ENCODE measurements around the gene SLC6A11.

SLC6A11 gene

DNA sequence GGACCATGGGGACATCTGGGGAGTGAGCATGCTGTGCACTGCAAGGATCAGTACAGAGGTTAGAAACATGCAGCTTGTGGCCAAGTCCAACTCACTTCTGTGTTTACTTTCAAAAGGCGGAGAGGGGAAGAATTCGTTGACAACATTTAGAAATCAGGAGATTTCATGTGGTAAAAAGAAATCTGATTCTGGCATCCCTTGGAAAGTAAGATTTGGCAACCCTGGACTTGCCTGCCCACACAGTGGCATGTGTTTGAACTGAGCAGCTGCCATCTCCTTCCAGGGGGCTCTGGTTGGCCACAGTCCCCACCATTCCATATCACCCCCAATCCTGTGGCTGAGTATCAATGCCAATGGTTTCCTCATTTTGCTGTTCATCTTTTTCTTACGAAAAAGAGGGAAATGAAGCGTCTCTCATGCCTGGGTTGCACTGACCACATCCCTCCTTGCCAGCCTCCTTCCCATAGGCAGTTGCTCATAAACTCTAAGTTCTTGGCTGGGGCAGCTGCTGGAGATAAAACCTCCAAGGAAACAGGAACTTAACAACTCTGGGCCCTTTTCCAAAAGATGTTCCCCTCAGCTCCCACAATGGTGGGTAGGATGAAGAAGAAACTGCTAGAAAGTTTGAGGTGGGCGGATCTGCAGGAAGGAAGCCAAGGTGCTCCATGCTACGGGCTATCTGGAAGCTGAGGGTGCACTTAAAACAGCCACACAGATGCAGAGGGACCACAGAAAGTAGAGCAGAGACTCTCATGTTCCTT lies 29.2 kb downstream of the SLC6A11 start:
- DNase-seq, result no peak

- no peak for DNase-seq
These were observed 30.0 kb downstream of the SLC6A11 start for GRCh38 chr3:10845839-10846656.

GRCh38 chr3:10846657-10846975 lies 30.6 kb downstream of the SLC6A11 start:
- no peak for DNase-seq

GRCh38 chr3:10848261-10848660 lies 32.2 kb downstream of the SLC6A11 start:
- no peak for DNase-seq

GRCh38 chr3:10852066-10852808 lies 36.2 kb downstream of the SLC6A11 start:
- DNase-seq, result no peak

DNA sequence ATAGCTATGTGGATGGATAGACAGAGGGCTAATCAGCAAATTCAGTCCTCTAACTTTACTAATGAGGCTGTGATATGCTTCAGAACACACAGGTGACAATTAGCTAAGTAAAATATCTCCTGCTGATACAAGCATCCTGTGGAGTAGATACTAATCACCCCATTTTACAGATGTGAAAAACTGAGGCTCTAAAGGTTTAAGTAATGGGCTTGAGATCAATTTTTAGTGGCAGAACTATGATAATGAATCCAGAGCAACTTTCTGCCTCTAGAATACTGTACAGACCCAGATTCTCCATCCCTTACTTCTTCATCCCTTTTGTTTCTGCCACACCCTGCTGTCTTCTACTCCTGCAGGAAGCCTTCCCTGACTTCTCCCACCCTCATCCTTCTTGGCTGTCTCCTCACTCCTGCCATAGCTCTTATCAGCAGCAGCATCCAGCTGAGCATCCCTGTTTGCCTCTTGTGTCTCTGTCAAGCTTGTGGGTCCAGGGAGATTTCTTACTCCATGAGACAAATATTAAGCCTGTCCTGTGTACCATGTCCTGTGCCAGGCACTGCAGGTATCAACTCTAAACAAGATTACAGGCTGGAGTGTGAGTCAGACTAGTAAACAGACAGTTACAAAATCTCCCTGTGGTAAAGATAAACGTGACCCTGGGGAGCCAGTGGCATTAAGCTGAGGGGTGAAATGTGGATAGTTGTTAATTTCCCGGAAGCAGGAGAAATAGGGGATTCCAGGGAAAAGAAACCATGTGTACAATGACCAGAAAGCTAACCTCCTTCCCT lies 39.2 kb downstream of the SLC6A11 start:
- no peak for DNase-seq

DNA sequence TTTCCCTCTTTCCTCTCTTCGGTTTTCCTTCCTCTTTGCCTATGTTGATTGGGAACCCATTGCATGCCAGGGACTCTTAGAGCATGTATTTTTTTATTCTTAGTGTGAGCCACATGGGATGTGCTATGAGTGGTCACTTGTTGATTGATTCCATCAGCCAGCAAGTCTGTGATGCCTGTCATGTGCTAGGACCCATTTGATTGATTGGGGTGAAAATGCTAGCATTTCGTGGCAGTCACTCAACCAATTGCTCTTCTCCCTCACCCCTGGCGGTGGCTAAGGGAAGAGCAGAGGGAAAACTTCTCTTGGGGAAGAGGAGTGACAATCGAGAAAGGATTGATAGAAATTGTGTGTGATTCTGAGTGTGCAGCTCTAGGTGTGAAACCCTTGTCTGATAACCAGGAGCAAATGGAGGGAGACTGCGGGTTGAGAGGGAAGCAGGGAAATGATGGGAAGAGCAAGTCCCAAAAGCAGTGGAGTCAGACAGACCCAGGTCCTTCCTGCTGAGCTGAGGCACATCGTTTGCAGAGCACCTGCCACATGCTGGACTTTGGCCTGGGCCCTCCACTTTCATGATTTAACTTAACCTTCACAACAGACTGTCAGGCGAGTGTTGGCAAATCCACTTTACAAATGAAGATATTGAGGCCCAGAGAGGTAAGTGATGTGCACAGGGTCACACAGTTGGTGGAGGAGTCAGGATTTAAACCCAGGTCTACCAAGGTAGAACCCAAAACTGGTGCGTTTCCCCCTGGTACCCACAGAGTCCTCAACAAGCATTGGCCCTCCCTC lies 40.0 kb downstream of the SLC6A11 start:
- no peak for DNase-seq

GRCh38 chr3:10857235-10857634 lies 41.2 kb downstream of the SLC6A11 start:
- no peak for DNase-seq

DNA sequence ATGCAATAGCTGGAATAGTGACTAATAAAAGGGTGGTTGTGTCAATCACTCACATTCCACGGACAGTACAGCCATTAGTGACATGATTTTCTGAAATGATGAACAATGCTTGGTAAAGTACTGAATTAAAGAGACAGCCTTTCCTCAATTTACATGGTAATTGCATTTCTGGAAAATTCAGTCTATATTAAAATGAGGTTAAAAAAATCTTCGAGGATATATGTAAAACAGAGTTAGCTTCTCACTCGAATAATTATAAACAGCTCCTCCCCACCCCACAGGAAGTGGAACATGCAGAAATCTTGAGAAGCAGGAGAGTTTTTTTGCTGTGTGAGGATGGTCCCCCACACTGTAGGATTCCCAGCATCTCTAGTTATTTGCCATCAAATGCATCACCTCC lies 42.1 kb downstream of the SLC6A11 start:
- no peak for DNase-seq

DNA sequence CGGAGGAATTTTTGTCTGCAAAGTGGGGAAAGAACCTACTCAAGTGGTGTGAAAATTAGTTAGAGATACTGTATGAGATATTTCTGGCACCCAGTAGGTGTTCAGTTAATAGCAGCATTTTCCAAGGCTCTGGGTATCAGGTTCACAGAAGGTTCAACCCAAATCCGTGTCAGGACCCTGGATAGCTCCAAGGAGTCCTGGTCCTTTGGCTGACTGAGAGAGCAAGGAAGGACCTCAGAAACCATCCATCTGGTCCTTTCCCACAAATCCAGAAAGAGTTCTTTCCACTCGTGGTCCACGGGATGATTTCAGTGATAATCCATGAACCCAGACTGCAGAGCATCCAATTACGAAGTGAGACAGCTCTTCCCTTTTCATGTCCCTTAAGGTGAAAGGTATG lies 51.4 kb downstream of the SLC6A11 start:
- DNase-seq, result no peak

GRCh38 chr3:10869460-10869859 lies 53.4 kb downstream of the SLC6A11 start:
- no peak for DNase-seq

- DNase-seq, result no peak
These were observed 54.3 kb downstream of the SLC6A11 start for GRCh38 chr3:10870296-10870695.

- DNase-seq, result no peak
These were observed 57.4 kb downstream of the SLC6A11 start for GRCh38 chr3:10873415-10873814.

- no peak for DNase-seq
These were observed 59.9 kb downstream of the SLC6A11 start for GRCh38 chr3:10875914-10876313.

DNA sequence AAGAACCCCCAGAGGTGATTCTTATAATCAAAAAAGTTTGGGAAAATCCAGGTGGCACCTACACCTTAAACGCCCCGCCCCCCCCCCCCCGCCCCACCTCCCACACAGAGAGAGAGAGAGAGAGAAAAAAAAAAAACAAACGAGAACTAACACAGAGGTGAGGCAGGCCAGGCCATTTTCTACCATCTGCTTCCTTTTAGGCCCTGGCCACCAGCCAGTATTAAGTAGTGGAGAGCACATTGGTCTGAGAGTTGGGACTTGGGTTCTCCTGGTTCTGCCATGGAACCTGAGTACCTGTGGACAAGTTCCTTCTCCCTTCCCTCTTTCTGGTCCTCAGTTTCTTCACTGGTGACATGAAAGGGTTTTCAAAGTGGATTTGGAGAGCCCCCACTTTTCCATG lies 60.6 kb downstream of the SLC6A11 start:
- no peak for DNase-seq

- no peak for DNase-seq
These were observed 66.8 kb downstream of the SLC6A11 start for GRCh38 chr3:10882851-10883250.

DNA sequence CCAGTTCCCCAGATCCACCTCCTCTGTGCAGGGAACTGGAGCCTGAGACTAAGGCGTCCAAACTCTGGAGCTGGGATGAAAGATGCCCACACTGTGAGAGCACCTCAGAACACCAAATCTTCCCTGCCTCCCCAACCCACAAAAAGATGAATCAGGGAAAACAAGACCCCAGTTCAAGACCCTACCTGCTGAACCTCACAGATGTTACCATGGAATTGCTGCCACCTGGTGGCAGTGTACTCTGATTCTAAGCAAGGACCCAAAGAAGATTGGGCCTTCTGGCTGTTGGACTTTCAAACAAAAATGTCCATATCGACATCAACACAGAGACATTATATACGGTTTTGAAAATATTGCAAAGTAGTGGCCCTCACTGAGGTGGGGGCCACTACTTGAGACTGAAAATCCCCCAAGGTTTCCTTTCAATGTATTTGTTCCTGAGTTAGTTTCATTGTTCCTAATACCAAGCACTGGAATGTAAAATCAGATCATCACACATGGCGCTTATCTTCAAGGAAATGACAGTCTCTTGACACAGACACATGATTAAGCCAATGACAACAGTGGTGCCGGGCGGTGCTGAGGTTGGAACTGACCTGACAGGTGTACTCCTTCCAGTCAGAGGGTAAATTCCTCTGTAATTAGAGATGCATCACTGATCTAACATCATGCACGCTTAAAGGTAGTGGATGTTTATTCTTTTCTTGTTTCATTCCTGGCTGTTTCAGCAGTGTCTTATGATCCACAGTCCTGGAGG lies 67.6 kb downstream of the SLC6A11 start:
- DNase-seq, result no peak

DNA sequence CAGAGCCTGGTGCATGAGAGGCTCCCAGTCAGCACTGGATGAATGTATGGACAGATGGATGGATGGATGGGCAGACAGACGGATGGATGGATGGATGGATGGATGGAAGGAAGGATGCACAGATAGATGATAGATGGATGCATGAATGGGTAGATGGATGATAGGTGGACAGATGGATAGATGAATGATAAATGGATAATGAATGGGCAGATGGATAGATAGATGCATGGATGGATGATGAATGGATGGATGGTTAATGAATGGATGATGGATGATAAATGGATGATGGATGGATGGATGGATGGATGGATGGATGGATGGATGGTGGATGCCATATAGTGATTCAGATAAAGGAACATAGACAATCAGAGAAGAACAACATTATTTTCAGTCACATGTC lies 71.0 kb downstream of the SLC6A11 start:
- DNase-seq, result no peak

GRCh38 chr3:10888518-10889090 lies 72.6 kb downstream of the SLC6A11 start:
- no peak for DNase-seq

GRCh38 chr3:10889206-10889960 lies 73.4 kb downstream of the SLC6A11 start:
- no peak for DNase-seq
